GM18873 (cell line): ENCODE measurements around the gene GAB2.
"Not testable (repeated sequence)": the region's sequence is repeated elsewhere in the genome, so short reads cannot be mapped to it uniquely, and the experiment has no call there.

Experiments used
- ATAC-seq: cut with Tn5 transposase; IDR thresholded peaks from one replicate; pipeline ENCODE4 v1.9.1; 2021; ENCODE audit warnings: mild to moderate bottlenecking, moderate library complexity, moderate number of reproducible peaks; ENCODE audit not compliant: unreplicated experiment, low FRiP score

Gene GAB2

DNA sequence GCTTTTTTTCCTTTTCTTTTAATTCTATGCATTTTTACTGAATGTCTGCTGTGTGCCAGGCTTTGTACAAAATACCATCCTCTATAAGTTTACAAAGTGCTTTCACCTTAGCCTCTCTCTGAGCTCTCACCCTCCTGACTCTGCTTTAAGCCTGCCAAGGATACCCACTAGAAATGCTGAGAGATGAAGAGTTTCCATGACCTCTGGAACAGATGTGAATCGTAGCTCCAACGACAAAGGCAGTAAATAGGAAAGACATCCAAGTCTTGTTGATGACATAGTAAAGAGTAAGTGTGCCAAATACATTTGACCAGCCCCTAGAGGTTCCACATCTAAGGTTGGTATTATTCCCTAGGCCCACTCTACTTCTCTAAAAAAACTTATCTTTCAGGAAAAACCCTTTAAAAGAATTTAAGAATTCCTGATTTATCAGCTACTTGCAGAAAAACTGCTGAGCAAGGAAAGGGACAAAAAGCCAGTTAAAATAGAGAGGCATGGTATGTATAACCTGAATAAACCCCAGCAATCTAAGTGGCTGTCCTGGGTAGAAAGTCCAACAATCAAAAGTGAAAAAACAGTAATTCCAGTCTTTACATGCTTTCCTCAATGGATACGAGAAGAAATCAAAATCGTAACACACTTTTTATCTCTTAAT is 45.4 kb downstream of the GAB2 start:
- no peak for ATAC-seq

DNA sequence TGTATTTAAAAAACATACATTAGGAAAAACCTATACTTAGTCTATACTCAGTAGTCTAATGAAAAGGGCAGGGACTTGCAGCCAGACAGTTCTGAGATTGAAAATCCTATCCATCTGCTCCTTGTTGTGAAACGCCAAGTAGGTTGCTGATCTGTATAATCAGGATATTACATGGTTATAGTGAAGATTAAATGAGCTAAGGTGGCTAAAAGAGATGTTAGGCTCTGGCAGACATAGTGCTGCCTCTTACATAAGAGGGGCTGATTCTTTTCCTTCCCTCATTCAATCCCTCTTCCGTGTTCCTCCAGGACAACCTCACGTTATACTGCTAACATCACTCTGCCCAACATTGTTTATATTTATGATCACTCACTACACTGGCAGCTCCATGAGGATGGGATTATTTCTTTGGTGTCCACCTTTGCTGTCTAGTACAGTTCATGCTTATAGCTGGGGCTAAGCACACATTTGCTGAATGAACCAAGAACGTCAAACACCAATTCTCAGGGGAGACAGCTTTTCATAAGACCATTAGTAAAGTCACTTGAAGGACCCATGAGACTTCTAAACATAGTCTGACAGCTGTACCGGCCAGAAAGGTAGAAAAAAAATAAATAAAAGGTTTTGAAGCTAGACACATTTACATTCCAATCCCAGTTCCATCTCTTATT is 46.3 kb downstream of the GAB2 start:
- no peak for ATAC-seq

DNA sequence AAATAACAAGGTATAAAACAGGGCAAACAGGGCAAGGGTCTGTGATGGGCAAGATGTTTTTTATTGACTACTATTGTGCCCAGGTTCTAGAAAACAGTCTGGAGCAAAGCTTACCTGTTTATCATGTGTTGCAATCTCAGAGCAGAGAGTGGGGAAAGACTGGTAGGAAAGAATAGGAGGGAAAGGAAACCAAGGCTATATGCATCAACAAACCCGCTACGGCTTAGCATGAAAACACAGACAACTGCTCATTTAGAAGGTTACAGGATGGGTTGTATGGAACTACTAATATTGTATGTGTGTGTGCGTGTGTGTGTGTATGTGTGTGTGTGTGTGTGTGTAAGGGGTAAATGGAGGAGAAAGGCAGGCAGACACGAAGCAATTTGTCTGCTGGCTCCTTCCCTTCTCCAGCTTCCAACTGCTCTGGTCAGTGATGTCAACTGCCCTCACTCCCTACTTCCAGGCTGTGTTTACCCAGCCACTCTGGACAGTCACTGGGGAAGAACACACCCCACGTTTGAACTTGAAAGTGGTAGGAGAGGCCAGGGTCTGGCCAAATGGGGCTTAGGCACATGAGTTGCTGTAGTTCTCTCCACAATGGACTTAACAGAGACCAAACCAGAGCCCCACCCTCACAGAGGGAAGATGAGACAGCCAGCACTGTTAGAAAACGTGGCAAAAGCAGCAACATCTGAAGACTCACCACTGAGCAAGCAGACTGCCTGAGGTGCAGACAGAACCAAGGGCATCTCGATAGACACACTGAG is 47.0 kb downstream of the GAB2 start:
- no peak for ATAC-seq

DNA sequence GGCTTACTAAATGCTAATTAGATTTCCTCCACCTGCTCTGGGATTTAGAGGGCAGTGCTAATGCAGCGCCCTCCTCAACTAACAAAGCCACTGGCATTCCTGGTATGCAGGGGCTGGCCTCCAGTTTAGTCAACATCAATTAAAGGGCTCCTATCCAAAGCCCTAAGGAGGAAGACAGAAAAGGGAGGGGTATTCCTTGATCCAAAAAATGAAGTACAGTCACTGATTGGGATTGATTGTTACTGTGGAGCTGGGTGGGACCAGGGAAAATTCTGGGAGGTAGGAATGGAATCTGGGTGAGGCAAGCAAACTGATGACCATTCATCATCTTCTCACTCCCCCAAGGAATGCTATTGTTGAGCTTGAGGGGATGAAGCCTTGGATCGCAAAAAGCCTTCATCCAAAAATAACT is 52.2 kb downstream of the GAB2 start:
- no peak for ATAC-seq

DNA sequence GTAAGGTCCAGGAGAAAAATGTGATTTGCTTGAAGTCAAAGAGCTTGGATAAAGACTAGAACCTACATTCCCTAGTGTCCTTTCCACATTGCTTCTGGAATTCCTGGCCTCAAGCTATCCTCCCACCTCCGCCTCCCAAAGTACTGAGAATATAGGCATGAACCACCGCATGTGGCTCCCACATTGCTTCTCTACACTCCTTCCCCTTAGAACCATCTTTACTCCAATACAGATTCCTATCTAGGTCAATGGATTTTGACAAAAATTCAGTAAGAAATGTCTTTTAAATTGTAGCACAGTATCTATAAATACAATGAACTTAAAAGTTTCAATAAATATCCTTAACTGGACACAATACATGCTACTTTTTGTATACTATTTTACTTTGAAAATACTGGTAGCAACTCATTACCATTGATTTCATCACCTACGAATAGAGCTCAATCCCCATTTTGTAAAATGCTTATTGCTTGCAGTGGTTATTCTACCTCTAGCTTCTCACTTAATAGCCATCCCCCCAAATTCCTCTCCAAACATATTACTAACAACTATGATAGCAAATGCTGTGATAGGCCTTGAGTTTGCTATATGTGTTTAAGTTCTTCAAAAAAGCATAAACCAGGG is 53.4 kb downstream of the GAB2 start:
- no peak for ATAC-seq

DNA sequence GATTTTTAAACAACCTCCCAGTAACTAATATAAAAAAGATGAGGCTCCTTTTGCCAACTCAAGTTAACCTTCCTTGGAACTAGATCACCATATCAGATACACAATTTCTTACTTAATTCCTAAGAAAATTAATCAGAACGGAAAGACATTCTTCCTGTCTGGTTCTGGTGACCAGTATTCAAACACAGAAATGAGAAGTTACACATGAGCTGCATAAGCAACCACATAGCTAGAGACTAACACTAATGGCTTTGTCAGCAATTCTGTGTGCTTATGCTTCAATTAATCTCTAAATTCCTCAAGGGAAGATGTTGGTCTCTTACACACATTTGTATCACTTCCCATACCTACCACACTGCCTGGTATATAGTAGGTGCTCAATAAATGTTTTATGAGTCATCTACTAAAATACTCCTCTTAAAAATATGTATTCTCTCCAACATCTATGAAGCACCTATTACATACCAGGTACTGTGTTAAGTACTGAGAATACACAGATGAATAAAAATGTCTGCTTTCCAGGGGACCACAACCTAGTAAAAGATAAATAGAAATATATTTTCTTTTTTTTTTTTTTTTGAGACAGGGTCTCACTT is 54.5 kb downstream of the GAB2 start:
- no peak for ATAC-seq

DNA sequence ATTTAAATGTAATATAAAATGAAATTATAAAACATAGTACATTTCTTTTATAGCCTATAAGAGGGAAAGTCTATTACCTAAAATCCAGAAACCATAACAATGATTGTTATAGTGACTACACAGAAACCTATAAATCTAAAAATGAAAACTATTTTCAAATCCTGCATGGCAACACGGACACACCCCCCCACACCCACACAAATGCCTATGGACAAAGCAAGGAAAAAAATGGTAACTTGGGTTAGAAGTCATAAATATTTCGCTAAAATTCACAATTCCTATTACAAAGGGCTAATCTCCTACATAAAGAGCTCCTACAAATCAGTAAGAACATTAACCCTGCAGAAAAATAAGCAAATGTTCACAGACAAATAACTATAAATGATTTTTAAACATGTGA is 56.4 kb downstream of the GAB2 start:
- ATAC-seq, result no peak

DNA sequence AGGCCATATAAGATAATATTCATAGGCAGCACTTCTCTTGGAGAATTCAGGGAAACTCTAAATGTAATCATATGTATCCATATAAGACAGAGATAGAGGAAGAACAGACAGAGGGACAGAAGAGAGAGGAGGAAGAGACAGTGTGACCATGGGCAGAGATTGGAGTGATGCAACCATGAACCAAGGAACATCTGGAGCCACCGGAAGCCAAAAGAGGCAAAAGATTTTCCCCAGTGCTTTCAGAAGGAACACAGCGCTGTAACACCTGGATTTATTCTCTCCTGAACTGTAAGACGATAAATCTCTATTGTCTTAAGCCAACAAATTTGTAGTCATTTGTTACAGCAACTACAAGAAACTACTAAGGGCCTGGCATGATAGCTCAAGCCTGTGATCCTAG is 57.7 kb downstream of the GAB2 start:
- no peak for ATAC-seq

DNA sequence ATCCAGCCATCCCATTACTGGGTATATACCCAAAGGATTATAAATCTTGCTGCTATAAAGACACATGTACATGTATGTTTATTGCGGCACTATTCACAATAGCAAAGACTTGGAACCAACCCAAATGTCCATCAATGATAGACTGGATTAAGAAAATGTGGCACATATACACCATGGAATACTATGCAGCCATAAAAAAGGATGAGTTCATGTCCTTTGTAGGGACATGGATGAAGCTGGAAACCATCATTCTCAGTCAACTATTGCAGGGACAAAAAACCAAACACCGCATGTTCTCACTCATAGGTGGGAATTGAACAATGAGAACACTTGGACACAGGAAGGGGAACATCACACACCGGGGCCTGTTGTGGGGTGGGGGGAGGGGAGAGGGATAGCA is 59.7 kb downstream of the GAB2 start:
- not testable (repeated sequence) for ATAC-seq

DNA sequence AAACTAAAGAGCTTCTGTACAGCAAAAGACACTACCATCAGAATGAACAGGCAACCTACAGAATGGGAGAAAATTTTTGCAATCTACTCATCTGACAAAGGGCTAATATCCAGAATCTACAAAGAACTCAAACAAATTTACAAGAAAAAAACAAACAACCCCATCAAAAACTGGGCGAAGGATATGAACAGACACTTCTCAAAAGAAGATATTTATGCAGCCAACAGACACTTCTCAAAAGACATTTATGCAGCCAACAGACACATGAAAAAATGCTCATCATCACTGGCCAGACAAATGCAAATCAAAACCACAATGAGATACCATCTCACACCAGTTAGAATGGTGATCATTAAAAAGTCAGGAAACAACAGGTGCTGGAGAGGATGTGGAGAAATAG is 60.2 kb downstream of the GAB2 start:
- ATAC-seq, result not testable (repeated sequence)

DNA sequence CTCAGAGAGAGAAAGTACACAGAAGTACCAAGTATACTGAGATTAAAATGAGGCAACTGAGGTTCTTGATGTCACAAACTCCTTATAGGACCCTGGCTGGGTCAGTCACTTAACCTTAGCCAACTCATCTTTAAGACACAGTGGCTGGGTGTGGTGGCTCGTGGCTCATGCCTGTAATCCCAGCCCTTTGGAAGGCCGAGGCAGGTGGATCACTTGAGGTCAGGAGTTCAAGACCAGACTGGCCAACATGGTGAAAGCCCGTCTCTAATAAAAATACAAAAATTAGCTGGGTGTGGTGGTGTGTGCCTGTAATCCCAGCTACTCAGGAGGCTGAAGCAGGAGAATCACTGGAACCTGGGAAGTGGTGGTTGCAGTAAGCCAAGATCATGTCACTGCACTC is 61.9 kb downstream of the GAB2 start:
- ATAC-seq, result not testable (repeated sequence)

DNA sequence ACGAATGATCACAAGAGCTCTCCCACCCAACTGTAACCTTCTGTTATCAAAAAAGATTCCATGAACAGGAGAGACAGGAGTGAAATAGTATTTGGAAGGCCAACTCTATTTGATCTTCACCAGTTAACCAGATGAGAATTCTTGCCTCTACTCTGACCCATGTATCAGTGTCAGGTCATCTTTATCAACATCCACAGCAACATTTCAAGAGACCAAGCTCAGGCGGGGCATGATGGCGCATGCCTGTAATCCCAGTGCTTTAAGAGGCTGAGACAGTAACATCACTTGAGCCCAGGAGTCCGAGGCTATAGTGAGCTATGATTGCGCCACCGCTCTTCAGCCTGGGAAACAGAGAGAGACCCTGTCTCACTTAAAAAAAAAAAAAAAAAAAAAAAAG is 62.3 kb downstream of the GAB2 start:
- no peak for ATAC-seq

DNA sequence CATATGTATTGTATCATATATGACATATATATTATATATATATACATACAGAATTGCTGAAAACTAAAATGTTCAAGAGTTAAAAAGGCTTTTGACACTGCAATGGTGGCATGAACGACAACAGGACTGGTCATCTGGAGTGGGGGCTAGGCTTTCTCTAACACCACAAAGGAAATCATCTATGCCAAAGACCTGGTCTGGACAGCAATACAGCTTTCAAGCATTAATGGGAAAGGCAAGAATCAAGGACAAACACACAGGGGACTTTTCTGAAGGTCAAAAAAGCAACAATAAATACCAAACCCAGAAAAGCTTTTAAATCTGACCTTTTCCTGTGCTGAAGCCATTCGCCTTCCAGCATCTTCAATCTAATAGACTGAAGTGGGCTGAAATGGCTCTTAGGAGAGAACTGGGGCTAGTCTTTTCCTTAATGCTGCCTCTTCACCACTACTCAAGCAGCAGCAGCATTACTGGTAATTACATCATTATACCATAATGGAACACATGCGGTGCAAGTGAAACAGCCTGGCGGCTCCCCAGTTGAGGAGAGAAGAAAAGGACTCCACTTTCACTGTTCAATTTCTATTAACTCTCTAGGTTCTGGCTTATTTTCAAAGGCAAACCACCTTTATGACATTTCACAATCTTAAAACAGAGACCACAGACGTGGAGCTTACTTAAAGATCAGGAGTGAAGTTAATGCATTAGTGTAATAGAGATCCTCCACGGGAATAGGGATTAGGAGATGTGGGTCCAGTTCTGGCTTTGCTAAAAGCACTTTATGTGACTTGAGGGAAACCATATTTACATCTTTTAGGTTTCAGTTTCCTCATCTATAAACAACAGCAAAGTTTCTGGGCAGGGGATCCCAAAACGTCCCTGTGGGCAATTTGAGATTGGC is 63.0 kb downstream of the GAB2 start:
- ATAC-seq, result no peak

DNA sequence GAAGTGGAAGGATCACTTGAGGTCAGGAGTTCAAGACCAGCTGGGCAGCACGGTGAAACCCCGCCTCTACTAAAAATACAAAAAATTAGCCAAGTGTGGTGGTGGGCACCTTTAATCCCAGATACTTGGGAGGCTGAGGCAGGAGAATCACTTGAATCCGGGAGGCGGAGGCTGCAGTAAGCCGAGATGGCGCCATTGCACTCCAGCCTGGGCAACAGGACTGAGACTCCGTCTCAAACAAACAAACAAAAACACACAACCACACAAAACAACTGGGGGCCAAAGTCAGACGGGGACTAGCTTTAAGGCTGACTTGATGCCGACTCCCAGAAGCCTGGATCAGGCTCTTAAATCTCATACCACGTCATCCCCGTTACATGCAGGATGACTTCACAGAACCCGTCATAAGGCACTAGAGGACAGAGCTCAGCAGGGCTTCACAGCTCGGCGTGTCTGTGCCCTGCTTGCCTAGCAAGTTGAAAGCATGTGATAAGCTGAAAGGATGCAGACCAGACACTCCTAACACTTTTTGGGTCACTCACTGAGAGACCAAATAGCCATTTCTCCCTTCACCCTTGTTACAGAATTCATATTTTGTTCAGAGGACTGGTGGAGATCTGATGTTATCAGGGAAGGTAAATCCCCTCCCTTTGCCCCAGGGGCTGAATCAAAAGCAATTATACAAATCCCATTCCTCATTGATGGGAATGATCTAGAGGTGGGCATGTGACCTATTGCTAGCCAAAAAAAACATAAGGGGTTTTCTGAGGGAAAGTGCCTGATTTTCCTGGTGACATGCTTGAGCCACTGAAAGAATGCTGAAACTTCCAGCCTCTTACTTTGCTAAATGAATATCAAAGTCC is 65.4 kb downstream of the GAB2 start:
- no peak for ATAC-seq

DNA sequence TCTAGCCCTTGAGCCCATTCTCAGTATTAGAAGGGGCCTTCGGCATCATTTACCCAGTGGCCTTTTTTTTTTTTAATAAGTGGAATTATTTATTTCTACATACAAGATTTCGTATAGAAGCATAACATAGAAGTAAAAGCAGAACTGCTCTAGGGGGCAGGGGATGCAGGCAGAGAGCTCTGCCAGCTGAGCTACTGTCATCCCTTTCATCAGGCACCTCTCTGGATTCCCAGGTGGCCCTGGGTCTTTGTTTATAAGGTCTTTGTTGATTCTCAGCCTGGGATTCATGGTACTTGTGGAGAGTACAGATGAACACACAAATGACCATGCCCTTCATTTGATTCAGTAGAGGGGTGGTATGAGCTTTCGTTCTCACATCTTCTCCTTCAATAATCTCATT is 66.4 kb downstream of the GAB2 start:
- ATAC-seq, result no peak

DNA sequence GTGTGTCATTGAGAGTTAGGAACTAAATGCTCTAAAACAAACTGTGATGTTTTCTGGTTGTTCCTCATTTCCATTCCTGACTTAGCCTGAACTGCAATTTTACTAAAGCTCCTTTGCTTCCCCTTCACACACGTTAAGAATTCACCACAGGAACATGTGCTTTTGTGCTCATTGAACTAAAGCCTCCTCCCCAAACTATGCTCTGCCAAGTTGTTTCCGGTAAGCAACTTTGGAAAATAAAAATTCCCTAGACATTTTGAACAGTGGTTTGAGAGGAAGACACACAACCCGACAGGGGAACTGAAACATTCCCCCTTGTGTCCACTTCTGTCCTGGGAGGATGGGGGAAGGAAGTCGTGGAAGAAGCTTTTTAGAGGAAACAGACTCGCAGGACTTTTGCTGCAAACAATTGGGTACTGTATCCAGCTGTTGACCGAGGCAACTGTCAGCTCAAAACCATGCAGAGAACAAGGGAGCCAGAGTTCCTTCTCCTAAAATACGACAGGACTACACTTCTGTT is 66.9 kb downstream of the GAB2 start:
- no peak for ATAC-seq

DNA sequence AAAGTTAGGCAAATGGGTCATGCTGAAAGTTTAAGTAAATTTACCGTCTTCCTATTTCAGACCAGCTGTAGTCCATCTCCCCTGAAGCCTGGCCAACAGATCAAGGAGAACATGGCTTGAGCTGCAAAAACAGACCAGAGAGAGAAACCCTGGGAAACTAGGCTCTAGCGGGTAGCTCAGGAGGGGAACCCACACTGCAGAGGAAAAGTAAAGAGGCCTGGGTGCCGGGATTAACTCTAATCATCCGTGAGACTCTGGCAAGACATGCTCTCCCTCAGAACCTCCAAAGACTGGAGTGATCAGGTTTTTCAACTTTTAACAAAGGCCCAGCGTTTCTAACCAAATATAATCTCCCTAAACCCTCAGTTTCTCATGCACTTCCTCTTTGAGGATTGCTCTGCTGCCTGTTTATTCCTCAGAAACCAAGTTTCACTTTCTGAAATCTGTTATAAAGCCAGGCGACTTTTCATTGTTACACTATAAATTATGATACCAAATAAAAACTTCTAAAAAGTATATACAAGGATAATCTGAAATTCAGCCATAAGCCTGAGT is 67.5 kb downstream of the GAB2 start:
- ATAC-seq, result no peak

DNA sequence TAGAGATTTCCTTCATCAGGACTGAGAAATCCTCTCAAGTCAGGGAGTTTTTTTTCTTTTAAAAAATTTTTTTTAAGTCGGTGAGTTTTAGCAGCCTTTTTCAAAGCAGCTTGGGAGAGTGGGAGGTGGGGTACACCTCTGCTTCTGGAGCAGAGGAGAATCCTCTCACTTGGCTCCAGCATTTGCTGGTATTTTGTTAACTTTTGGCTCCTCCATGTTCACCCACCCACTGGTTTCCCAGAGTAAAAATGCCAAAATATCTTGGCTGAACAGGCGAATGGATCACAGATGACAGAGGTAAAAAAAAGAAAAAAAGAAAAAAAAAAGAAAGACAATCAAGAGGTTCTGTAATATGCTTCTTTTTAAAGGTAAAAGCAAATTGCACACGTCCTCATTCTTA is 68.0 kb downstream of the GAB2 start:
- no peak for ATAC-seq
